NCI-H748 treated with DMSO at 0.1 percent for 48 hours (cell line): ENCODE data around the gene CTIF.

Experiments used
- DNase-seq: peaks from one replicate; lab custom pipeline; 2025; lab: John Stamatoyannopoulos, UW

The CTIF gene

DNA sequence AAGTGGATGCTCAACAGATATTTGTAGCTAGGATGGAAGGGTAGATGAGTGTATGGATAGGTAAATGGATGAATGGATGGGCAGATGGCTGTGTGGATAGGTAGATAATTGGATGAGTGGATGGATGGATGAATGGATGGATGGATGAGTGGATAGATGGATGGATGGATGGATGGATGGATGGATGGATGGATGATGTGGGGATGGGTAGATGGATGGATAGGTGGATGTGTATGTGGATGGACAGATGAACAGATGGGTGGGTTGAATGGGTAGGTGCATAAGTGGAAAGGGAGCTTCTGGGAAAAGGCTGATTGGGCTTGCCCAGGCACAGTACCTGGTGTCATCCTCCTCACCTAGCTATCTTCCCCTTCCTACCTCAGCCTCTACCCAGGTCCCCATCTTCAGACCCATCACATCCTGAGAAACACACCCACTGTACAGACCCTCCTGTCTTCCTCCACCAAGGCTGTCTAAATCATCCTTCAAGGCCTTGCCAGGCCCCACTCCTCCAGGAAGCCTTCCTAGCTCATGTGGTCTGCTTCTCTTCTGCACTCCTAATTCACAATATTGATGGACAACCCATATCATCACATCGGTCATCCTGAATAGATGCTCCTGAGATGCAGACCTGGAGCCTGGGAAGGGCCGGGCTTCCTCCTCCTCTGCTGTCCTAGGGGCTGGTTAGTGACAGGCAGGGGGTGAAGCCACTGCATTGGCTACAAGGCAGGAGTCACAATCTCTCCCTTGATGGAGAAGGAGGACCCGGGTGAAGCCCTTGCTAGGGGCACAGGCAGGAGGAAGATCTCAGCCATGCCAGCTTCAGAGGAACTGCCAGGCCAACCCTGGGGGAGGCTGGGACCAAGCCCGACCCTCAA lies 362.6 kb downstream of the CTIF start:
- DNase-seq: no peak

DNA sequence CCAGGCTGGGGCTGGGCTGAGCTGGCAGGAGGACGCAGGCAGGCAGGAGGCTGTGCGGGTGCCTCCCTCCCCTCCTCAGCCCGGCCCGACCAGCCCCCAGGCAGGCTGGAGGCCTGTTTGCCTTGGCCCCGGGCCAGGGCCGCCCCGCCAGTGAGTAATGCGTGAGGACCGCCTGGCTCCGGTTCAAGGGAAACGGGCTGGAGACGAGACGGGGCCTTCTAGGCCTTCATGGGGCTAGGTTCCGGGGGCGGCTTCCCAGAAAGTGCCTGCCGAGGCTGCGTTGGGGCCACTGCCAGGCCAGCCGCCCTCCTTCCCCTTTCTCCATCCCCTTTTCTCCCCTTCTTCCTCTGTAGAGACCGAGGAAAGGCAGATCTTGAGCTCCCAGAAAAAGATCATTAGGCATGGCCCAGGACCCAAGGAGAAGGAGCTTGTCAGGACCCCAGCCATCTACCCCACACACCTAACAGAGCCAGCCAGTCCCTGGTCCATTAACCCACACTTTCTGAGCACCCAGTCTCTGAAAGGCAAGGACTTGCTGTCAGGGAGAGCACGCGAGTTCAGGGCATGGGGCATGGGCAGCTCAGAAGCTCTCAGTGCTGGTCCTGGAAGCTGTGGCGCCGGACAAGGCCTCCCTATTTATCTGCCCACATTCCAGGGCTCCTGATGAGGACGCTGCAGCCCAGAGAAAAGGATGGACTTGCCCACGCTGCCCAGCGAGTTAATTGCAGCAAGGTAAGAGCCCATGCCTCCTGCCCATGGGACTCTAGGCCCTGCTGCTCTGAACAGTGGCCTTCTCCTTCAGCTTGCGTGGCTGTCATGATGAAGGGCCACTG lies 363.4 kb downstream of the CTIF start:
- DNase-seq: peak; percentile 48

DNA sequence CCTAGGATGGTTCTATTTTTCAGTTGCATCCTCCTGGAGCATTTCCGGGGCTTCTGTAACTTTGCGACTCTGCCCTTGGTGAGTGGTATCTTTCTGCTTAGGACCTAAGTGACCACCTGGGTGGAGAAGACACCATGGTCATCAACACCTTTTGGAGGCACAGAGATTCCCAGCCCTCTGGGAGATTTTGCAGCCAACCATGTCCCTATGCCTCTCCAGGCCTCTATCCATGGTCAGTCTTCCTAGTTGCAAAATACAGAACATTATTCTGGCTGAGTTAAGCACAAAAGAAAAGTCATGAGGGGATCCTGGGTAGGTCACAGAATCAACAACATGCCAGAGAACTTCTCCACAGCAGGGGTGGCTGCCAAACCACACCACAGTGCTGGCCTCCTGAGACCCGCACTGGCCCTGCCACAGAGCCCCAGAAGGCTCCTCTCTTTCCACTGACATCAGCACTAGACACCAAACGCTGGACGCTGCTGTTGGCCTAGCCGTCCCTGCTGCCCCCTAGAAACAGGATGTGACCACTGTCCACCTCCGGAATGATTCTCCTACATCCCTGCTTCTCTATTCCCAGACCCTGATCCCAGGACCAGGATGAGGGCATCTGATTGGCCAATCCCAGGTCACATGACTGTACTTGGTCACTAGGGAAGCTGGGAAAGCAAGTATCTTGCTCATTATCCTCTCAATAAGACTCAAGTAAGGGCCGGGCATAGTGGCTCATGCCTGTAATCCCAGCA lies 364.2 kb downstream of the CTIF start:
- no peak for DNase-seq

DNA sequence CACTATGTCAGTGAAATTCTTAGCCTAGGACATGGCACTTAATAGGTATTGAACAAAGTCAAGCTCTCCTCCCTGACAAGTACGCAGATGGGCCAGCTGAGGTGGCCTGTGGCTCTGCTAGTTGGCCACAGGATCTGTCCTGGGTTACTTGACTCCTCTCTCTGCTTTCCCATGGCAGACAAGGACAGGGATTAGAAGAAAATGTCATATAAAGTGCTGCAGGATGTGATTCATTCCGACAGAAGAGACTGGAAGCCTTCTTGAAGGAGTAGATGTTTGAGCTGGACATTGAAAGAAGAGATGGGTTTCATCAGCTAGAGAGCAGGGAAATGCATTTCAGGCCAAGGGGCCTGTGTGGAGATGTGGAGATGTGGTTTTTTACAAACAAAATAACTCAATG lies 365.3 kb downstream of the CTIF start:
- DNase-seq: no peak

DNA sequence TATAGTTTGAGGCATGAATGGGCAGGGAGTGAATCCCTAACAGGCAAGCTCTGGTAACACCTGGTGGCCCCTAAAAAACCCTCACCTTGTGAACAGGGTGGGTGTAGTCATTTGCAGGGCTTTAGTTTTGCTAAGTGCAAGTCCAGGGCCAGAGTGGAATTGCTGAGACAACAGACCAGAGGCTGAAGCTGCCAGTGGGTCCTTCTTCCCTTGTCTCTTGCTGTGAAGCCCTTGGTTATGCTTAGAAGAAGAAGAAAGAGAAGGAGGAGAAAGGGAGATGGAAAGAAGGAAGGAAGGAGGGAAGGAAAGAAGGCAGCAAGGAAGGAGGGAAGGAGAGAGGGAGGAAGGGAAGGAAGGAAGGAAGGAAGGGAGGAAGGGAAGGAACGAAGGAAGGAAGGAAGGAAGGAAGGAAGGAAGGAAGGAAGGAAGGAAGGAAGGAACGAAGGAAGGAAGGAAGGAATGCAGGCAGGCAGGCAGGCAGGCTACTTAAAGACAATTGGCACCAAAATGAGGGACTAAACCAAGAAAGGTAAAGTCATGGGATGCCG lies 366.1 kb downstream of the CTIF start:
- no peak for DNase-seq

DNA sequence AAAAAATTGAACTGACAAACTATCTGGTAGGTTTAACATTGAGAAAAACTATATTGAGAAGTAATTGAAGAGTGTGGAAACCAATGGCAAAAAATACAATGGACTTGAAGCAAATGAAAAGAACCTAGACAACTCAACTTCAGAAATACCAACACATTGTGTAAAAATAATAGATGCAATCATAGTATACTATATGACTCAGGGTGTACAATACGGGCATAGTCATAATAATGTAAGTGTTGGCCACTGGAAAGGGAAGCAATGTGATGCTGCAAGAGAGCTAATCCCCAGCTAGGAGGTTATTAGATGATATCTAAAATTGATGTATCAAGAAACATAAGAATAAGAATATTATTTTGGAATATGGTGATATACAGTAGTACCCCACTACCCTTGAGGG lies 366.7 kb downstream of the CTIF start:
- DNase-seq: no peak

DNA sequence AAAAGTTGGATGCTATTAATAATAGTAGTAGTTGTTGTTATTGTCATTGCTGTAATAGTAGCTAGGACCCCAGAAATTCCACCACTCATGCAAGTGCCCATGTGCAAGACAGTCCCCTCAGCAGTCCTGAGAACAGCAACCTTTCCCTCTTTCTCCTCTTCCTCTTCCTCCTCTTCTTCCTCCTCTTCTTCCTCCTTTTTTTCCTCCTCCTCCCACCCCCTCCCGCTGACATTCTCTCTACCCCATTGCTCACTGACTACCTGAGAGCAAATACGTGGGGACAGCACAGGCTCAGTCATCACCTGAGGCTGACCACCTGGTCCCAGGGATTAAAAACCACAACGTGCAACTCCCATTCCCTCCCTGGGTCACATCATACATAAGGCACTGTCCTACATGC lies 370.1 kb downstream of the CTIF start:
- DNase-seq: no peak

DNA sequence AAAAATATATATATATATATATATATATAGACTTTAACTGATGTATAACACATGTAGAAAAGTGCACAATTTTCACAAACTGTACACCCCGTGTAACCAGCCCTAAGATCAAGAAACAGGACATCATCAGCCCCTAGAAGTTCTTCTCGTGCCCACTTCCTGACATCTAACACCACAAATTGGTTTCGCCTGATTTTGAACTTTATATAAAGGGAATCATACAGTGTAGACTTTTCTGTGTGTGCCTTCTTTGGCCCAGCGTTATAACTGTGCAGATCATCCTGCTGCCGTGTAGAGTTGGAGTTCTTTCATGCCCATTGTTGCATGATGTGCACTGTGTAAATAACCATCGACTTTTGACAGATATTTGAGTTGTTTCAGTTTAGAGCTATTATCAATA lies 370.9 kb downstream of the CTIF start:
- DNase-seq: no peak

DNA sequence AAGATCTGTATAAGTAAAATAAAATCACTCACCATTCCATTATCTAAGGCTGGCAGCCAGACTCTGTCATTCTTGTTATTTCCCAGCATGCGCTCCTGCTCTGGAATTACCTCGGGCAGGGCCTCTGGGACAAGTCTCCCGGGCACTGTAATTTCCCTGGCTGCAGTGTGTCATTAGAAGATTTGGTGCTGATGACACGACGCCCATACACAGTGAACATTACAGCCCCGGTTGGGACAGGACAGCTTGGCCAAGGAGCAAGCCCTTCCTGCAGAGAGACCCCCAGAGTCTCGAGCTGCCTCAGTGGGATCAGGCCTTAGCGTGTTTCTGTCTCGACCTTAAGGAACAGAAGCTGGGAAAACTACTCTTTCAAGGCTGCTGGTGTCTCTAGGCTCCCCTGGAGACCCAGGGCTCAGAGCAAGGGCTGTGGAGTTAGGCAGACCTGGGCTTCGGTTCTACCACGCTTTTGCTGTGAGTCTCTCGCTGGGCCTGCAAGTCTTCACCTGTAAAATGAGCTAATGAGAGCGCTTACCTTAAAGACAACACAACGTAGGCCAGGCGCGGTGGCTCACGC lies 372.2 kb downstream of the CTIF start:
- no peak for DNase-seq
